ENCODE measurements around the gene CDH23.
"Not testable (repeated sequence)": the region's sequence is repeated elsewhere in the genome, so short reads cannot be mapped to it uniquely, and the experiment has no call there.

CDH23 gene

DNA sequence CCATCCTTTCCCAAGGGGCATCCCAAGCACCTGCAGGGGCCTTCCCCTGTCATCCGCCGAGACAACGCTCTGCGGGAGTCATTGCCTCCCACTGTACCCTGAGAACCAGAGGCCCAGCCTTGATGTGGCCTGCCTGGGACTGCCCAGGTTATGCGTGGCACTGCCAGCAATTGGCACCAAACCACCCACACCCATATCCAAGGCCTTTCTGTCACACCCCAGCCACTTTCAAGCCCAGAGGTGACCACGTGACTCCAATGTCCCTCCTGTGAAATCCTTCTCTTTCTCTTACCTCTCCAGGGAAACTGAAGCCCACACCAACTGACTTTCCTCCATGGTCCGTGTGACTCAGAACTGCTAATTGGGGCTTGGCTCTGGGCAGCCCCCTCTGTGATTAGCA, 198.9 kb downstream of the CDH23 start:
- in situ Hi-C loops (cut with HindIII; ENCODE audit: low pct_ligation_motif_present, low pct_unique_long_range_greater_than_20kb, low sequenced_read_pairs), result no loop called here
- no peak for DNase-seq

DNA sequence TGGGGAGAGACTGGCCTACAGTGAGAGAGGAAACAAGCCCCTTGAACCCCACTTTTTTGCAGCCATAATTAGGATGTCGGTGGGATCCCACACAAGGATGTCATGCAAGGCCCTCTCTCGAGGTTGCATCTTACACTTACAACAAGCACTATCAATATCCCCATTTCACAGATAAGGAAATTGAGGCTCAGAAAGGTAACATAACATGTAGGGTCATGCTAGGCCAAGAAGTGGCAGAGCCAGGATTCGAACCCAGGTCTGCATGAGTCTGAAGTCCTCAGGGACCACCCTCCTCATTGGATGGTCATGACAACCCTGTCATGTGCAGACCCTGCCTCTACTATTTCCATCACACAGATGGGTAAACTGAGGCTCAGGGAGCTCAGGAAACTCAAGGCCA, 199.4 kb downstream of the CDH23 start:
- DNase-seq, result no peak
- in situ Hi-C loops (cut with HindIII; ENCODE audit: low pct_ligation_motif_present, low pct_unique_long_range_greater_than_20kb, low sequenced_read_pairs), result no loop called here

DNA sequence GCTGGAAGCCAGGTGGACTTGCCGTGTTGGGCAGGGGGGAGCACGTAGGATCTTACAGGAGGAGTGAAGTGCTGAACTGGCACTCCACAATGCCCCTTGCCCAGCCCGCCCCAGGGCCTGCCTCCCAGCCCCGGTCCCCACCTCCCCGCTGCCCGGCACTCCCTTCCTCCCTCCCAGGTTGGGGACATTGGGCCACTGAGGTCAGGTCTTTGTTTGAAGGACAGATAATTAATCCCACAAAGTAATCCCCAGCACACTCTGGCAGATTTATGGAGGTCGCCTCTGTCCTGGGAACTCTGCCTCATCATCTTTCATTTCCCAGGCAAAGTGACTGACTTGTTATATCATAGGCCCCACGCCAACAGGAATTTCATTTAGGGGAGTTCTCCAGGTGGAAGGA, 200.0 kb downstream of the CDH23 start:
- DNase-seq, result no peak
- in situ Hi-C loops (cut with HindIII; ENCODE audit: low pct_ligation_motif_present, low pct_unique_long_range_greater_than_20kb, low sequenced_read_pairs), result no loop called here

DNA sequence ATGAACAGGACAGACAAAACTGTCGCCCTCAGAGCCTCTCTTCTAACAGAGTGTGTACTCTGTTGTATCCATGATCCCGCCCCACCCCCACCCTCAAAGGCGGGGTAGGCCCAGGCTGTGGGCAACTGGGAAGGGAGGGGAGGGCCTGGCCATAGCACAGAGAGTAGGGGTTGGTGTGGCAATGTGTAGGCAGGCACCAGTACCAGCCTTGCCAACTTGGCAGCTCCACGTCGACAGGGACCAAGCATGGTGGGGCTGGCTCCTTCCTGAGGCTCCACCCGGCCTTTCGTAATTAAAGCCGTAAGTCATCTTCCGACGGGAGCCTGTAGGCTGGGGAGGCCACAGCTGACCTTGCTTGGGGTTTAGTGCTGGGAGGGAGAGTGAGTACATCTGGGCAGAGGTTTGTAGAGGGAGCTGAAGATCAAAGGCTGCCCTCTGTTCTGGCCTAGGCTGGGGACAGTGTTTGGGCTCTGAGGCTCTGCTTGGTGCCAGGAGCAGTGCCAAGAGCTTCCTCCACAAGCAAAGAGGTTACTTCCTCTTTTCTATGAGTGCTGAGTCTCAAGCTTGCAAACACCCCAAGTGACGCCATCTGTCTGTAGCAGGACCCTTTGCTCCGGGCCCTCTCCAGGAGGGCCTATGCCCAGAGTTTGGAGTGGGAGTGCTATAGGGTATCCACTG, 201.2 kb downstream of the CDH23 start:
- DNase-seq, result no peak
- in situ Hi-C loops (cut with HindIII; ENCODE audit: low pct_ligation_motif_present, low pct_unique_long_range_greater_than_20kb, low sequenced_read_pairs), result no loop called here

DNA sequence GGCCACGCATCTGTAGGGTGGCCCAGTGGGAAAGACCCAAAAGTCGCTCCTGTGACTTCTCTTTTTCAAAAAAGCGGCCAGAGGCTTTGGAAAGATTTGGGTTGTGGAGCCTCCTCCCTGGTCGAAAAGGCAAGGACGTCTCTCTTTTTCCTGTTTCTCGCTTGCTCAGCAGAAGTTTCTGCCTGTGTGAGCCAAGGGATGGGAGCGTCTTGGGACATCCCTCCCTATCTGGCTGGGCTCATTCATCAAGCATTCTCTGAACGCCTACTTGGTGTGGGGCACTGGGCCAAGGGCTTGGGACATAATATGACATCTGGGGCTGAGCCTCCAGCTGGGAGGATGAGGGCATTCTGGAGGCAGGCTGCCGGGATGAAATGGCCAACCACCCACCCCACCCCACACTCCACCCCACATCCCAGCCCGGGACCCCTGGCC, 201.9 kb downstream of the CDH23 start:
- no peak for DNase-seq
- in situ Hi-C loops (cut with HindIII; ENCODE audit: low pct_ligation_motif_present, low pct_unique_long_range_greater_than_20kb, low sequenced_read_pairs), result no loop called here

DNA sequence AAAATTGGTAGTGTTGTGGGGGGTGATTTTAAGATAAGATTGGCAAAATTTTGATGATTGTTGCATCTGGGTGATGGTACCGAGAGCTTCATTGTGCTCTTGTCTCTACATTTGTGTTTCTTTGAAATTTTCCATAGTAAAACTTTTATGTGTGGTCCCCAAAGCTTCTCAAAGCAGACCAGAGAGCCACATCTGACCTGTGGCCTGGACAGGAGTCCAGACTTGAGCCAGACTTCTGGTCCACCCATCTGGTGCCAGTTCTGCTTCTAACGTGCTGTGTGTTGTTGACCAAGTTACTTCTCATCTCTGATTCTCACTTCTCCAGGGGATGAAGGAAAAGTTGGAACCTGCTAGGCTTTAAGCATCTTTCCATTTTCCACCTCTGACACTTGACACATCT, 202.8 kb downstream of the CDH23 start:
- no peak for DNase-seq
- in situ Hi-C loops (cut with HindIII; ENCODE audit: low pct_ligation_motif_present, low pct_unique_long_range_greater_than_20kb, low sequenced_read_pairs), result no loop called here

DNA sequence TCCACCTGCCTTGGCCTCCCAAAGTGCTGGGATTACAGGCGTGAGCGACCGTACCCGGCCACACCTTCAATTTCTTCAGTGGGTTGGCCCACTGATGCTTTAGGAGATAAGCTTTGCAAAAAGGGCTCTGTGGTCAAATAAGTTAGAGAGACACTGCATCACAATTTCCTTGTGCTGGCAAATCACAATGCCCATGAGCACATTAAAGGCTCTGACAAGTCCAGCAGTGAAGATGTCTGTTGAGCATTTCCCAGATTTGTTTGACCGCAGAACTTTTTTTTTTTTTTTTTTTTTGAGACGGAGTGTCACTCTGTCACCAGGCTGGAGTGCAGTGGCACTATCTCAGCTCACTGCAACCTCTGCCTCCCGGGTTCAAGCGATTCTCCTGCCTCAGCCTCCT, 203.5 kb downstream of the CDH23 start:
- in situ Hi-C loops (cut with HindIII; ENCODE audit: low pct_ligation_motif_present, low pct_unique_long_range_greater_than_20kb, low sequenced_read_pairs), result not testable (repeated sequence)

DNA sequence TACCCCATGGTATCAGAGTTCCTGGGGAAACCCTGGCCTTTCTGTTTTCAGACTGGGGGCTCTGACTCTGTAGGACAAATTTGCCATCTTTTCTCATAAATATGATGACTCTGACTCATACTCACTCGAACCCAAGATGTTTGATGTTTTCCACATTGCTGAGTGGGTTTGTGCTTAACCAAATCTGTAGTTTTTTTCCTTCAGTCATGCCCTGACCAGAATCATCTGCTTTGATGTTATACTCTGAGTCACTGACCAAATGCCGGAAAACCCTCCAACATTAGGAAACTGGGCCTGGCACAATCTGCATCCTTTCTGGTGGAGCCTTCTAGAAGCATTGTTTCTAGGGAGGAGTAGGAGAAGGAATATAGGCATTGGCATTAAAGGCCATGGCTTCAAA, 204.1 kb downstream of the CDH23 start:
- in situ Hi-C loops (cut with HindIII; ENCODE audit: low pct_ligation_motif_present, low pct_unique_long_range_greater_than_20kb, low sequenced_read_pairs), result no loop called here
- DNase-seq, result no peak

More for the DNA sequence above, 203.5 kb downstream of the CDH23 start:
- DNase-seq, result not testable (repeated sequence)

DNA sequence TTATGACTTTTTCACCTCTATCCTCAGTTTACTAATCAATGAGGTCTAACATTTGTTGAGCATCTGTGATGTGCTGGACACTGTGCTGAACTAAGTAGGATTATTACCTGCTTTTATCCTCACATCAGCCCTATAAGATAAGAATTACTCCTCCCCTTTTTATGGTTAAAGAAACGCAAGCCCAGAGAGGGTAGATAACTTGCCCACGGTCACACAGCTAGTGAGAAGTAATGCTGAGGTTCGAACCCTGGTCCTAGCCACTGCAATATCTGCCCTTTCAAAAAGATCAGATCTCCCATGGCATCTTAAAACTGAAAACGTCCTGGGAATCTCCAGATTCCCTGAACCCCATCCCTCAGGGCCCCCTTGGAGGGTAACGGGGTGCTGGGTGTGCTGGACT, 204.6 kb downstream of the CDH23 start:
- in situ Hi-C loops (cut with HindIII; ENCODE audit: low pct_ligation_motif_present, low pct_unique_long_range_greater_than_20kb, low sequenced_read_pairs), result no loop called here
- DNase-seq, result no peak

DNA sequence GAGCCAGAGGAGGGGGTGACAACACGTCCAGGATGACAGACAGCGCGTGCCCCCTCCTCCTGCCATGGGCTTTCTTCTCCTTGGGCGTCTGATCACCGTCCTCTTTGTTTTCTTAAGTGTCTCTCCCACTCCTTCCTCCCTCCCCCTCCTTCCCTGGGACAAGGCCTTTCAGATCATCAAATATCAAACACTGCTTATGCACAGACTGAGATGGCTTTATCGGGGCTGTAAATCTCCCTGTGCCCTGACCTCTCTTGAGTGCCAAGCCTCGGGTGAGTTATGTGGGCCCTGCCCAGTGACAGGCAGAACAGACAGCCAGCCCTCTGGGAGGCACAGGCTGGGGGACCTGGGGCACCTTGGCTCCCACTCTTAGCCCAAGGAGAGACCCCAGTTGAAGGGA, 206.4 kb downstream of the CDH23 start:
- DNase-seq, result no peak
- in situ Hi-C loops (cut with HindIII; ENCODE audit: low pct_ligation_motif_present, low pct_unique_long_range_greater_than_20kb, low sequenced_read_pairs), result no loop called here

DNA sequence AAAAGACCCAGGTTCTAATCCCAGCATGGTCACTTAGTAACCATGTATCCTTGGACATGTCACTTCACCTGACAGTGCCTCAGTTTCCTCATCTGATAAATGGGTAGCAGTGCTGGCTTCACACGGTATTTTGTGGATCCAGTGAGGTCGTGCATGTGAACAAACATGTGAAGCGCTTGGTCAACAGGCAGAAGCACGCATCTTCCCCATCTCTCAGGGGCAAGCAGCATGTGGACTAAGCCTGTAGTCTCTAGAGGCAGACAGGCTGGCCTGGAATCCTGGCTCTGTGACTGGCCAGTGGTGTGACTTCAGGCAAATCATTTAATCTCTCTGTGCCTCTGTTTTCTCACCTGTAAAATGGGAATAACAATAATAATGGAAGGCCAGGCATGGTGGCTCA, 207.0 kb downstream of the CDH23 start:
- no peak for DNase-seq
- in situ Hi-C loops (cut with HindIII; ENCODE audit: low pct_ligation_motif_present, low pct_unique_long_range_greater_than_20kb, low sequenced_read_pairs), result no loop called here

DNA sequence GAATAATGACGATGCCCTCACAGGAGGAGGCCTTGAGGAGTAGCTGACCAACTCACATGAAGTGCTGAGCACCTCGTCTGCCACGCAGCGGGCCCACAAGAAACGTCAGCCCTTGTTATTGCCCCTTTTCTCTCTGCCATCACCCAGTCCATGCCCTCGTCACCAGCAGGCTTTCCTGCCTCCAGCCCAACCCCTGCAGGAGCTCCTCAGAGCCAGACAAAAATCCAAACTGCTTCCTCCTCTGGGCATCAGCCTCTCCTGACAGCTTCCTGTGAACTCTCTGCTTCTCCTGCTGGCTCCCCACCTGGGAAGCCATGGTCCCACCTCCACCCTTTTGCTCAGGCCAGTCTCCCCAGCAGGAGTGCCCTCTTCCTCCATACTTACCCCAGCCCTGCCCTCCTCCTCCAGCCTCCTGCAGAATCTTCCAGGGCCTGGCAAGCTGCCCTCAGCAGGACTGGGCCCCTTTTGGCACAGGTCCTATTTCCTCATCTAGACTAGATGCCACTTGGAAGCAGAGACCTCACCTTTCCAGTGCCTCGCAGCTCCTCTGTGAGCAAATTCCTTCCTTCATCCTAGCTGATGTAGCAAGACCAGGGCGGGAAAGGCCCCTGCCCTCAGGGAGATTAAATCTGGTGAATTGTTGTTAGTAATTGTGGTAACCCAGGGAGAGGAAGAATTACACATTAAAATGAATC, 207.8 kb downstream of the CDH23 start:
- DNase-seq, result no peak

DNA sequence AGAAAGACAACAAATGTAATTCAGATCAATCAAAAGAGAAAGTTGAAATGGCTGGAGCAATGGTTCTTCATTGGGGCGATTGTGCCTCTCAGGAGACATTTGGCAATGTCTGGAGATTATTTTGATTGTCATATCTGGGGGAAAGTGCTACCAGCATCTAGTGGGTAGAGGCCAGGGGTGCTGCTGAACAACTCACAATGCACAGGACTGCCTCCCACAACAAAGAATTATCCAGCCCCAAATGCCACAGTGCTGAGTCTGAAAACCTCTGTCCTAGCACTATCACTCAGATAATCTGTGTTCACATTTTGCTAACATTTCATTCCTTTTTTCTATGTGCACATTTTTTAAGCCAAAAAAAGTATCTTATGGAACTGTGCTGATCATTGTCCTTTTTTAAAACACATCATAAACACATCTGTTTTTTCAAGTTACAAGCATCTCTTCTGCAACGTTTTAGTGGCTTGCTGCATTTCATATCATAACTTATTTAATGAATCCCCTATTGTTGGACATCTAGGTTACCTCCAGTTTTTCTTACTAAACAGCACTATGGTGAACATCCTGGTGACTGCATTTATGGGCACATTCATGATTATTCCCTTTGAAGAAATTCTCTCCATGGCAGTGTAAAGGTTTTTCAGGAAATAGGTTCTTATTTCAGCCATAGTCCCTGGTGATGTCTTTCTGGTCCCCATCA, 208.7 kb downstream of the CDH23 start:
- DNase-seq, result no peak
- in situ Hi-C loops (cut with HindIII; ENCODE audit: low pct_ligation_motif_present, low pct_unique_long_range_greater_than_20kb, low sequenced_read_pairs), result no loop called here

More for the DNA sequence above, 207.8 kb downstream of the CDH23 start:
- in situ Hi-C loops (cut with HindIII; ENCODE audit: low pct_ligation_motif_present, low pct_unique_long_range_greater_than_20kb, low sequenced_read_pairs), result no loop called here

DNA sequence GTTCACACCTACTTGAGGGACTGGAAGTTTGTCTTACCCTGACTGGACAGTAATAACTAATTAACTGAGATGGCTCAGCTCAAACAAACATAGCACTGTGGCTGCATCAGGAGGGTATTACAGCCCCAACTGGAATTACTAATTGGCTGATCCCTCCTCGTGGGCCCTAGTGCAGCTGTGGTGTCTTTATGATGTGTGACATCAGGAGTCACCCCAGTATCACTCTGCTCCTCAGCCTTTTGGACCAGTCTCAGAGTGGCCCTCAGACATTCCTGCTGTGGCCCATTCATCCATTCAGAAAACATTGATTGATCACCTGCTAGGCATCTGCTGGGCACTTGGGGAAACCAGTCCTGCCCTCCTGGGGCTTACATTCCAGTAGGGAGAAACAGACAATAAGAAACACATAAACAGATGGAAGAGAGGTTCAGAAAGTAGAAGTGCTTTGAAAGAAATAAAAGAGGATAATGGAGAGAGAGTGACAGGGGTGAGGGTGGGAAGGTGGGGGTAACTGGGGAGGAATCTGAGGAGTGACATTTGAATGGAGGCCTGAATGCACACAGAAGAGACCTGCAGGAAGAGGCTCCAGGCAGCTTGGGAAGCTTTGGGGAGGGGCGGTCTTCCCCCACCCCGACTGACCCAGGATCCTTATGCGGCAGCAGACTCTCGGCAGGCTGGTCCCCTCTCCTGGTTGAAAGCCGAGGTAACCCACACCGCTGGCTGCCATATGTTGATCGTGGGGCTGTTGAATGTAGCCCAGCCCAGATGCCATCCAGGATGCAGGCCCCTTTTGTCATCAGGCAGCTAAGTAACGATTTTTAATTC, 209.7 kb downstream of the CDH23 start:
- in situ Hi-C loops (cut with HindIII; ENCODE audit: low pct_ligation_motif_present, low pct_unique_long_range_greater_than_20kb, low sequenced_read_pairs), result no loop called here
- no peak for DNase-seq

DNA sequence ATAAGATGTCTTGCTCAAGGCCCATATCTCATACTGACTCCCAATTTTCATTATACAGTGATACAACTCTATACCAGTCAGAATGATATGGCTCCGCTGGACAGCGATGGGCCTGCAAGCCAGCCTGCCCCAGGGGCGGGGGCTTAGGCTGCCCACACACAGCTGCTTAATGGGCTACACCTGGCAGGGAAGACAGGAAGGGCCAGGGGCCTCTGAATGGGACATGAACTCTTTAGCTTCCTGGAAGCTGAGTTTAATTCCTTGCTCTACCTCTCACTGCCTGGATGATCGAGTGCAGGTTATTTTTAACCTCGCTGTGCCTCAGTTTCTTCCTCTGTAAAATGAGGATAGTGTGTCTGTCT, 210.3 kb downstream of the CDH23 start:
- in situ Hi-C loops (cut with HindIII; ENCODE audit: low pct_ligation_motif_present, low pct_unique_long_range_greater_than_20kb, low sequenced_read_pairs), result no loop called here

DNA sequence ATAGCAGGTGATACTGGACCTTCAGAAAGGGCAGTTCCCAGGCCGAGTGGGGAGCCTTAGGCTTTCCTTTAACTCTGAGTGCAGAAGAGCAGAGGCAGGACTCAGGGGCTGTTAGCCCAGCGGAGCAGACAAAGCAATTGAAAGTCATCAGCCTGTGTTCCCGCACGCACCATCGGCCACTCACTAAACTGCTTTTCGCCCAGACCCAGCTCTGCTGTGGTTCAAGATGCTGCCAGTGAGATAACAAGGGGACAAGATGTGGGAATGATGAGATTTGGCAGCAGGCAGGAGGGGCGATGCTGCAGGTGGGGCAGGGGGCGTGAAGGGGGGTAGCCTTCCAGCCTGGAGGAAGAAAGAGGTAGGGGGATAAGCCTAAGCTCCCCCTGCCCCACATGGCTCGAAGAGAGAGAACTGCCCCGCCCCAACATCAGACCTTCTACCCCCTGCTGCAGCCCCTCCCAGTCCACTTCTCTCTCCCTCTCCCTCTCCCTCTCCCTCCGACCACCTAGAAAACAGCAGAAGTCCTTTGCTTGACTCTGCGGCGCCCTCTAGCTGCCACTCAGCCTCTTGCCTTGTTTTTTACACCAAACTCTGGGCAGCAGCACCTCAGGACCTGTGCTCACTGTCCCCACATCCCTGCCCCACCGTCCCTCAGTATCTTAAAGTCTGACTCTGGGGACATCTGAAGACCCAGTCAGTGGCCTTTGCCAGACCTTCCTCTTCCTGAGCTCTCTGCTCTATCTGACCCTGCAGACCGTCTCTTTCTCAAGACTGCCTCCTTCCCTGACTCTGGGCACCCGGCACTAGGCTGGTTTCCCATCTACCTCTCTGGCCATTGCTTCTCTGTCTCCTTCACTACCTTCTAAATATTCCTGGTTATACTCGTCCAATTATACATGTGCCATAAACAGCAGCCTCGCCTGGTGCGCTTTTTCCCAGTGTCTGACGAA, 212.4 kb downstream of the CDH23 start:
- in situ Hi-C loops (cut with HindIII; ENCODE audit: low pct_ligation_motif_present, low pct_unique_long_range_greater_than_20kb, low sequenced_read_pairs), result no loop called here
- peak; percentile 66 for DNase-seq

More for the DNA sequence above, 210.3 kb downstream of the CDH23 start:
- no peak for DNase-seq

DNA sequence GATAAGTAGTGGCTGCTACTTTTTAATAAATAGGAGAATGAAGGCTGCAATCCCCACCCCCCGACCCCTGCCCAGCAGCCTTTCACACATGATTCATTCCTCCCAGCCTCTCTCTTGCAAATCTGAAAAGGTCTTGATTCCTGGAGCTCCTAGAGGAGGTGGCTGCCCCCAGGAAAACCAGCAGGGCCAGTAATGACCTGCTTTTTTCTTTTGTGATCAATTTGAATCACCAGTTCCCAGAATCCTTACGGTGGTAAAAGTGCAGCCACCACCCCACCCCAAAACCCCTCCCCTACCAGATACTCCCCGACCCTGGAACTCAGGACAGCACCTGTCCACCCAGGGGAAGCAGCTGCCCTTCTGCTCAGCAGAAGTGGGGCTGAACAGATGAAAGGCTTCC, 213.9 kb downstream of the CDH23 start:
- in situ Hi-C loops (cut with HindIII; ENCODE audit: low pct_ligation_motif_present, low pct_unique_long_range_greater_than_20kb, low sequenced_read_pairs), result no loop called here
- DNase-seq, result no peak

DNA sequence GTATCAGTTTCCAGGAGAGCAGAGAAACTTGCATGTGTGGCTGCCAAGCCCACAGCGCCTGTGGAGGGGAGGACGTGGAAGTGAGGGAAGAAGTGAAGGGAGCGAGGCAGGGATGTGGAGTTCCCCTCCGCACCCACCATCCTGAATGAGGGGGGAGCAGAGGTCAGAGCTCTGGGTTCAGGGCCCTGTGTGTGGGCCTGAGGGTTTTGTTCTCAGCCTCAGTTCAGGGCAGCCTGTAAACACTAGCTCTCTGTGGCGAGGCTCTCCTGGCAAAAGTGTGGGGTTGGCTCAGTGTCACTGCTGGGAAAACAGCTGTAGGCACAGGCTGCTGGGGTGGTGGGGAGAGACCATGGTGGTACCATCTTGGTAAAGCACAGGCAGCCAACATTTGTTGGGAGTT, 214.4 kb downstream of the CDH23 start:
- in situ Hi-C loops (cut with HindIII; ENCODE audit: low pct_ligation_motif_present, low pct_unique_long_range_greater_than_20kb, low sequenced_read_pairs), result no loop called here
- no peak for DNase-seq

All from ACHN (cell line).